HG03378 (cell line): ENCODE data around the gene ABTB1.
"Not testable (repeated sequence)": the region's sequence is repeated elsewhere in the genome, so short reads cannot be mapped to it uniquely, and the experiment has no call there.

Experiments
- ATAC-seq: cut with Tn5 transposase; IDR thresholded peaks from one replicate; pipeline ENCODE4 v1.9.1; 2021; ENCODE audit warnings: mild to moderate bottlenecking, moderate library complexity; ENCODE audit not compliant: unreplicated experiment

The ABTB1 gene

GRCh38 chr3:127702151-127702578 lies 29.4 kb downstream of the ABTB1 start:
- no peak for ATAC-seq

DNA sequence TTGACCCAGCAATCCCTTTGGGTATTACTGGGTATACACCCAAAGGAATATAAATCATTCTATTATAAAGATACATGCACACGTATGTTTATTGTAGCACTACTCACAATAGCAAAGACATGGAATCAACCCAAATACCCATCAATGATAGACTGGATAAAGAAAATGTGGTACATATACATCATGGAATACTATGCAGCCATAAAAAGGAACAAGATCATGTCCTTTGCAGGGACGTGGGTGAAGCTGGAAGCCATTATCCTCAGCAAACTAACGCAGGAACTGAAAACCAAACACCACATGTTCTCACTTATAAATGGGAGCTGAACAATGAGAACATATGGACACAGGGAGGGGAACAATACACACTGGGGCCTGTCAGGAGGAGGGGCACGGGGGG lies 32.1 kb downstream of the ABTB1 start:
- ATAC-seq: not testable (repeated sequence)

DNA sequence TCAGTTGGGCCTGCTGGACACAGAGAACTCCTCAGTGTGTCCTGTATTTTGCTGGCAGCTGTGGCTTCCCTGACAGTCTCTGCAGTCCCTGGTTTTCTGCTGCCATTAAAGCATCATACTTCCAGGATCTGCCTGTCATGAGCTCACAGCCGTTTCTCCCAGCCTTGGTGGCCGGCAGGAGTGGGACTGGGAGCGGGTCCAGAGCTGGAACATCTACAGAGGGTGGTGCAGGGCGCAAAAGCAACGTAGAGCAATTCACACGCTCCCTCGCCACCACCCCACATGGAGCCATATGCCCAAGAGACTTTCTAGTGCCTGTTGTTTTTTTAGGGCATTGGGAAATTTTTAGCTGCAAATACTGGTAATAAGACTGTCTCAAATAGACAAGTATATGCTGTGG lies 33.6 kb downstream of the ABTB1 start:
- ATAC-seq: no peak

DNA sequence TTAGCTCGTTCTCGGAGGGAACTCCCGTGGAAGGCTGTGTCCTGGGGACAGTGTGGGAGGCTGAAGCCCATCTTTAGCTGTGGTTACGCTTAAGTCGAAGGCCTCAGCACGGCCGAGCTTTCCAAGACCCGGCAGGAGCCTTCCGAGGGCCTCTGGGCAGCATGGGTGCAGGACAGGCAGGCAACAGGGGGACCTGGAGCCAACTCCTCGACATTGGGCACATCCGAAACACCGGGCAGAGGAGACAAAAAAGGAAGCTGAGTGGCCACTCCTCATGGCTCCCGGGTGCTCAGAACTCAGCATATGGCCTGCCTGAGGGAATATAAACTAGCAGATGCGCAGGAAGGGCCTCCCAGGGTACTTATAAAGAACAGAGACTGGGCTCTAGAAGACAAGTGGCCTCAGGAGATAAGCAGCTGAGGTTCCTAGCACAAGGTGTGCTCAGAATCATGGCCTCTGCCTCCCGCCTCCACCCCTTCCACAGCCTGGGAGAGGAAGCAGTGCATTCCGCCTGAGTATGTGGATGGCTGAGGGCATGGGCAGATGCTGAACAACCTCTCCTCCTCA lies 34.1 kb downstream of the ABTB1 start:
- no peak for ATAC-seq

DNA sequence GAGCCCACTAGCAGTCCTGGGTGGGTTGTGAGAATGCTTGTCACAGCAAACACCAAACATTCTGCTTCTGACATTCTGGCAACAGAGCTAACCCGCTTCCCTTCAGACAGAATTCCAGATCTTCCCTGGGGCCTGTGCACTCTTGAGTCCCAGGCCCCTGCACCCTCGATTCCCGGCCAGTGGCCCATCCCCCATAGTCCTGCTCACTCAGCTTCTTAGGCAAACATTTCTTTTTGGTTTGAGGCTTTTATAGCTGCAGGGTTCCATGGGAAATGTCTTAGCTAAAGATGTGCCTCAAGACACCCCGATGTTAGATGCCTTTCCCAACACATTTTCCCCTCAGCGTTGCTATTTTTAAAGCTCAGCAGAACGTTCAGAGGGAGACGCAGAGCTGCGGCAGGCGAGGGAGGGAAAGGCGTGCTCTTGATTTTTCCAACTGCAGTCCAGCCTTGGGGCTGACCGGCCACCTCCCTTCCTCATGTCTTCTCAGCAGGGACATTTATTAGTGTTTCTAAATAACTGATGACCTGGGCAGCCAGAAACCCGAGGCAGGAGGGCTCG lies 35.2 kb downstream of the ABTB1 start:
- ATAC-seq: no peak

DNA sequence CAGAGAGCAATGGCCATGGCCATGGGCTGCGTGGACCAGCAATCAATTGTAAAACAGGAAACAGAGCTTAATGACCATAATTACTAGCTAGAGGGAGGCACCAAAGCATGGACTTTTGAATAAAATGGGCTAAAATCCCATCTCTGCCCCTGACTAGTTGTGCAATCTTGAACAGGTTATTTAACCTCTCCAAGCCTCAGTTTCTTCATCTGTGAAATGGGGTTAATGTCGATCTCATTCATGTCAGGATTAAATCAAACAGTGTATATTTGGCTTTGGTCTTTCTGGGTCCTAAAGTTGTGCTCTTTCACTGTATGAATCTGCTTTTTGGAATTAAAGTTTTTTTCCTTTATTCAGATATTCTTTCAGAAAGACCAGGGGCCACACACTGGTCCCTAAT lies 36.1 kb downstream of the ABTB1 start:
- ATAC-seq: no peak

DNA sequence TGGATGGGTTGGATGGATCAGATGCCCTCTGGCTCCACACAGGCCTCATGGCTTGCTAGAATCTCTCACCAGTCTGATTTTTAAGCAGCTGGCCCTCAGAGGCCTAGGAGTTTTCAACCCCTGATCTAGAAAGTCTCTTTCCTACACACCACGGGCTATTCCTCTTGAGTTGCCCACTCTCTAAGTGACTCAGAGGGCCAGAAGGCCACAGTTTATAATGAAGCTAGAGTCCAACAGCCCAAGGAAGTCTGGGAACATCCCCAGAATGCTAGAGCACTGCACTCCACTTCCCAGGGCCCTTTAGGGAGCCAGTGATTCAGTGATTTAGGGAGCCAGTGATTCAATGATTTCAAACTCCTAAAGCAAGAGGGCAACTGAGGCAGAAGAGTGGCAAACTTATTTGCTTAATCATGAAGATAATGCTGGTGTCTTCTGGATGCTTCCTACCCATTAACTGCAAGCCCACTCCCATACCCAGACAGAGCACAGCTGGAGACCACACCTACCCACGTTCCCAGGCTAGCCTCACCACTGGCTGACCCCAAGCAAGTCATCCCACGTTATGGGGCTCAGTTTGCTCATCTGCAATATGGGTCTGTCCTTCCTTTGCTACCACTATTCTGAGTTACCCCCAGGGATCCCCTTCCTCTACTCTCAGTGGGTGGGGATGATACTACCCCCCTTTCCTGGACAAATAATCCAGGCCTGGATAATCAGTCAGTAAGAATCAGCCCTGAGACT lies 36.7 kb downstream of the ABTB1 start:
- ATAC-seq: no peak

- no peak for ATAC-seq
These were observed 37.6 kb downstream of the ABTB1 start for GRCh38 chr3:127710155-127710941.

- no peak for ATAC-seq
These were observed 38.4 kb downstream of the ABTB1 start for GRCh38 chr3:127711021-127711695.

DNA sequence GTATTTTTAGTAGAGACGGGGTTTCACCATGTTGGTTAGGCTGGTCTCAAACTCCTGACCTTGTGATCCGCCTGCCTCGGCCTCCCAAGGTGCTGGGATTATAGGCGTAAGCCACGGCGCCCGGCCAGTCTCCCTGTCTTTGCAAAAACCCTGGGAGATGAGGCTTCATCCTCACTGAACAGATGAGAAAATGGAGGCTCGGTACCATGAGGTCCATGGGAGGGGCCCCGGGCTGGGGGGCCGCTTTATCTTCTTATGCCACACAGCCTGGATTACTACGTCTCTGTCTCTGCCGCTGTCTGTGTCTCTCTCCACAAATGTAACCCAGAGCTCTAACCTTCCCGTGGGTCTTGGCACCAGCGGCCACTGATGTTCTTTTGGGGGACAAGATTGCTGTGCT lies 39.1 kb downstream of the ABTB1 start:
- ATAC-seq: no peak

- ATAC-seq: no peak
These were observed 39.7 kb downstream of the ABTB1 start for GRCh38 chr3:127712461-127712860.

DNA sequence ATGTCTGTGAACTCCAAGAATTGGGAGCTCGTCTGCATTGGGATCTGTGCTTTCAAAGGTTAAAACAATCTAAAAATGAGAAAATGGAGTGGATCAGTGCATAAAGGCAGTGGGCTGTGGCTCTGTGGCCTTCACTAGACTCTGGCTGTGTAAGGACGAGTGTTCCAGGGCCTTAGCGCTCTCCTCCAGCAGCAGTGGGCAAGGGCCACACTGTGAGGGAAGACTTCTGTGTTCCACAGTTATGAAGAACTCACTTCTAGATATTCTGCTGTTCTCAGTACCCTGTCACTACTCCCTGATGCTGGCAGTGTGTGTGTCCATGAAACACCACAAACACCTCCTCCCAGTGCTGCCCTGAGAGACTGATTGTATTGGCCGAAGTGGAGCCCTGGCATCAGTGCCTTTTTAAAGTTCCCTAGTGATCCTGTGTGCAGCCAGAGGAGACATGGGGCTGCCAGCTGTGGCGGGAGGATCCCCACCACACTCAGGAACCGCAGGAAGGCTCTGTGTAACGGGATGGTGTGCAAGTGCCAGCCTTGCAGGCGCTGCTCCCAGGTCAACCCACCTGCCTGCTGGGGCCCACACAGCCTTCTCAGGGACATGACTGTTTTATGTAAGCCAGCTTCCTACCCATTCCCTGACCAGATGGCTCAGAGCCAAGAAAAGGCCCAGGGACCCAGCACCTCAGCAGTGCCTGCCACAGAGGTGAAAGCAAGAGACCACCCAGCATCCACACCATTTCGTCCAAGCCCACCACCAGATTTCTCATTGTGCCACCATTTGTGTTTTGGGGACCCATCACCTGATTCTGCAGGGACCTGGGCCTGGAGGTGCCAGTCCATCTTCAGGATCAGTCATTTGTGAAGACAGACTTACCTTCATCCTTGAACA lies 40.4 kb downstream of the ABTB1 start:
- no peak for ATAC-seq

- no peak for ATAC-seq
These were observed 41.4 kb downstream of the ABTB1 start for GRCh38 chr3:127714125-127714571.

DNA sequence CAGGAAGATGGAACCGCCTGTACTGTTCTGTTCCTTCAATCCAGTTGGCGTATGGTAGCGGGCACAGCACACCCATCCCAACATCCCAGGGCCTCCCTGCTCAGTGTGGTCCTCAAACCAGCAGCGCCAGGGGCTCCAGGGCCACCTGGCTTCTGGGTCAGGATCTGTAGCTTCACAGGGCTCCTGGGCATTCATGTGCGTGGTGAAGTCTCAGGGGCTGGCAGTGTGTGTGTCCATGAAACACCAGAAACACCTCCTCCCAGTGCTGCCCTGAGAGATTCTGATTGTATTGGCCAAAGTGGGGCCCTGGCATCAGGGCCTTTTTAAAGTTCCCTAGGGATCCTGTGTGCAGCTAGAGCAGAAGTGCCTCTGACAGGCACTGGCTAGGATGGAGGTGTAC lies 42.1 kb downstream of the ABTB1 start:
- ATAC-seq: no peak

DNA sequence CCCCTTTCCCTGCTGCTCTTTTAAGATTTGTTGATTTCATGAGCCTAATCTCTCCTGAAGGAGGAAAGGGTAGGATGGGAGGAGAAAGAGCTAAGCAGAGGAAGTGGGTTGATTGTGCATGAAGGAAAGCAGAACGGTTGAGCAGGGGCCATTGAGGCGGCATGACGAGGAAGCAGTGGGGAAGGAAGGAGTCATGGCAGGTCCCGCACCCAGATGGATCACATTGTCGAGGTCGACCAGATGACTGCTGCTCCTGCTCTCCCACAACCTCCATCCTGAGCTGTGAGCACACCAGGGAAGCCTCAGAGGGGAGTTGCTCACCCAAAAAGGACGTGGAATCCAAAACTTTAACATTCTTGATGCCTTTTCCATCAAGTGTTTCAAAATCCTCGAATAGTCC lies 42.8 kb downstream of the ABTB1 start:
- no peak for ATAC-seq

- ATAC-seq: no peak
These were observed 43.6 kb downstream of the ABTB1 start for GRCh38 chr3:127716384-127716783.

DNA sequence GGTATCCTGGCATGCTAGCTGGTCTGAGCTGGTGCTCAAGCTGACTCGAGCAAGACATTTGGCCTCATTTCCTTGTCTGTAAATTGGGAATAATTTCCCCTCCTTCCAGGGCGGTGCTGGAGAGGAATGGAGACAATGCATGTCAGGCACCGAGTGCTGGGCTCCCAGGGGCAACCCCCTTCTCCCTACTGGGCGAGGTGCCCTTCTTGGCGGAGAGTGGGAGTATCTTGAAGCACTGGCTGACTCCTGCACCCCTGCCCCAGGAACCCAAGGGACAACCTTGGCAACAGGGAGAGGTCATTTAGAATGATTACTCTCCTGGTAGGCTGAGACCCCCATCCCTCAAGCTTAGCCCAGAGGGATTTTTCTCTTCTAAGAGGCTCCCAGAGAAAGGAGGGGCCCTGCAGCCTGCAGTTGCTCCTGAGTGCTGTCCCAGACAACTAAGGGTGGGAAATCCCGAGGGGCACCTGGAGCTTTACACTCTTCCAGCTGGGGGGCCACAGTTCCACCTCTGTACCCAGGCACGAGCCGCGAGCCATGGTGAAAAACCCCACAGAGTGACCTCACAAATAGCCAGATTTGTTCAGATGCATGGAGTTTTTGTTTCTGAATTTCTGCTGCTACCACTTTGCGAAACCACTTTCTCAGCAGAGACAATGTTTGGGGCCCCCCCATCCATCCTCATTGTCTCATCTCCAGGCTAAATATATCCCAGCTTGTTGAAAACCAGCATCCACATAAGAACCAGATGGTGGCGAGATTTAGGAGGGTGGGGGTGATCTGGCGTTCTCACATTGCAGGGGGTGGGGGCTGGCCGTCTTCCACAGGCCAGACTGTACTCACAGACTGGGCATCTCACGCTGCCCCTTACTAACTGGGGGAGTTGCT lies 44.8 kb downstream of the ABTB1 start:
- ATAC-seq: no peak

DNA sequence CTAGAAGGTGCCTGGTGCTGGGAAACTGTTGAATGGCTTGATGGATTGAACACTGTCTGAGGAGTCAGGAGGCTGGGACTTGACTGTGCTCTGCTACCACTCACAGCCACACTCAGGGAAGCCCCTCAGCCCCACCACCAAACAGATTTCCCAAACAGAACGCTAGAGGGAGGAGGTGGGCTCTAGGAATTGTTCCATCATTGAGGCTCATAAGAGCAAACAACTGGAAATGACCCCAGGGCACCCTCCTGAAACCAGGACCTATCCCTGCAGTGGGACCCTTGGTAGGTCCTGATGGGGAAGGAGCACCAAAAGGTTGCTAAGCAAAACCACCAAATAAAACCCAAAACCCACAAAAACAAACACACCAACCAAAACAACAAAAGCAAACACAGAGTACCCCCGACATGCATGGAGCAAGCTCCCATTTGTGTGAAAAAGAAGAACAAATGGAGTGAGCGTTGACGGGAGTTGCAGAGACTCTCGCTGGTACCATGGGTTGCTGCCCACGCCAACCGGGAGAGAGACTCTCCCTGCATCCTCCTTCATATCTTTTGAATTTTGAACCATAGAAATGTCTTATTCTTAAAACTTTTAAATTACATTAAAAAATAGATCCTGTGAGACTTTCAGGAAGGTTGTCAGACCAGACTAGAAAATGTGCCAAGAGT lies 45.6 kb downstream of the ABTB1 start:
- no peak for ATAC-seq

DNA sequence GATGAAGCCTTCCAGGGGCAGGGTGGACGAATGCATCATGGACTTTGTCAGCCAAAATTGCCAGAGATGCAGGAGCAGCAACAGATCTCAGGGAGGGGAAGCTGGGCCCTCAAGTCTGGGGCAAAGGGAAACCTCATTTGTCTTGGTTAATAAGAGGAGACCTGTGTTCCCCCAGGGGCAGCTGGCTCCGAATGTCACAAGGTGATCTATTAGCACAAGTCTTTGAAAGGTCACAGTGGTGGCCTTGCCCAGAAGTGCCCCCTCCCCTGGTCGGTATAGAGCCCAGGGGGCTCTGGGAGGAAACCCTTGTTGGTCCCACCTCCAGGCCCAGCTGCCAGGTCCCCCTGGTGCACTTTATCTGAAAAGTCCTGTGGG lies 46.2 kb downstream of the ABTB1 start:
- ATAC-seq: no peak
